Suprapubic skin (tissue), 4 donors: ENCODE data around the gene DEFB113. TPM values are rescaled to one million over a fixed set of nuclear protein-coding genes. Genes with fewer than 3 reads are reported as not detected.

Experiments
- DNase-seq, 2 donors: peaks; one replicate each; pipeline ENCODE4 v3.0.0-alpha.2; 2019; ENCODE audit warnings: low spot score in 2 of 2
- H3K27ac ChIP-seq: fragments of 200-600 bp; sonication (generic); one replicate; pipeline ENCODE4 v1.5.1; 2019
- H3K27me3 ChIP-seq: fragments of 200-600 bp; sonication (generic); one replicate; pipeline ENCODE4 v1.5.1; 2019
- H3K36me3 ChIP-seq: fragments of 200-600 bp; sonication (generic); one replicate; pipeline ENCODE4 v1.5.1; 2019
- H3K4me1 ChIP-seq: fragments of 200-600 bp; sonication (generic); one replicate; pipeline ENCODE4 v1.5.1; 2019
- H3K4me3 ChIP-seq: fragments of 200-600 bp; sonication (generic); one replicate; pipeline ENCODE4 v1.5.1; 2019; ENCODE audit warnings: mild to moderate bottlenecking
- H3K9me3 ChIP-seq: fragments of 200-600 bp; sonication (generic); one replicate; pipeline ENCODE4 v1.5.1; 2019
- CTCF ChIP-seq, 2 donors: fragments of 200-600 bp in 1 of 2; fragments of 450-650 bp in 1 of 2; sonication (generic) in 1 of 2; IDR thresholded peaks; one replicate each; pipeline ENCODE4 v1.5.1; 2016 to 2019; ENCODE audit warnings: antibody characterized with exemption in 2 of 2, mild to moderate bottlenecking in 1 of 2, moderate library complexity in 1 of 2
- EP300 ChIP-seq: sonication (generic); formaldehyde crosslinking; IDR thresholded peaks from one replicate; pipeline ENCODE4 v1.6.1; 2017; ENCODE audit warnings: antibody characterized with exemption
- POLR2A ChIP-seq, 2 donors: fragments of 450-650 bp; IDR thresholded peaks; one replicate each; pipeline ENCODE4 v1.6.1; 2017; ENCODE audit warnings: antibody characterized with exemption in 2 of 2, mild to moderate bottlenecking in 2 of 2, moderate library complexity in 2 of 2
- POLR2AphosphoS5 ChIP-seq, 3 donors: sonication (generic); formaldehyde crosslinking; IDR thresholded peaks; one replicate each; pipeline ENCODE4 v1.6.1; 2017; ENCODE audit warnings: antibody characterized with exemption in 3 of 3
- WGBS: methylation state at CpG from one replicate; pipeline ENCODE4 v1.1.5; 2018; 5-methylcytosine and 5-hydroxymethylcytosine counted together
- total RNA-seq, 4 donors: library from RNA; depleted of rRNA; stranded (reverse); fragments of >200 nt; gene quantifications; one replicate each; pipeline ENCODE4 v1.1.0, GENCODE V29; 2016

The DEFB113 gene
- total RNA-seq, 4 donors from 2014 or later, result not detected

- no peak for TF ChIP-seq POLR2AphosphoS5 (IDR thresholded peaks at IDR 0.05)
- no peak for TF ChIP-seq CTCF (IDR thresholded peaks at IDR 0.05)
- TF ChIP-seq POLR2A (IDR thresholded peaks at IDR 0.05), result no peak
- TF ChIP-seq EP300, result no peak
- no peak overlapping the region for H3K4me3 ChIP-seq
- H3K9me3 ChIP-seq, result no peaks in the 10 kb centered on the region
- 67% methylated on average over 2 of the region's 2 CpGs for WGBS
- no peaks in the 10 kb centered on the region for H3K4me1 ChIP-seq
- no peak for DNase-seq
- H3K27ac ChIP-seq, result no peak overlapping the region
- H3K27me3 ChIP-seq, result no peaks in the 10 kb centered on the region
- no peaks in the 10 kb centered on the region for H3K36me3 ChIP-seq
These were observed 2.6 kb downstream of the DEFB113 start for GRCh38 chr6:49966823-49967222.

- H3K27ac ChIP-seq, result no peak overlapping the region
- H3K4me3 ChIP-seq, result no peak overlapping the region
- no peaks in the 10 kb centered on the region for H3K9me3 ChIP-seq
- no peak for DNase-seq
- no peaks in the 10 kb centered on the region for H3K27me3 ChIP-seq
- 41% methylated on average over 2 of the region's 2 CpGs for WGBS
- H3K4me1 ChIP-seq, result no peaks in the 10 kb centered on the region
- no peaks in the 10 kb centered on the region for H3K36me3 ChIP-seq
- TF ChIP-seq POLR2A (IDR thresholded peaks at IDR 0.05) (no peak), EP300 (no peak), CTCF (IDR thresholded peaks at IDR 0.05) (no peak), POLR2AphosphoS5 (IDR thresholded peaks at IDR 0.05) (no peak)
These were observed 3.1 kb downstream of the DEFB113 start for GRCh38 chr6:49966334-49966733.

- Histone ChIP-seq H3K36me3 (no peaks in the 10 kb centered on the region), H3K4me3 (no peak within 1 kb of the TSS), H3K27me3 (no peaks in the 10 kb centered on the region), H3K27ac (no peak within 1 kb of the TSS), H3K9me3 (no peaks in the 10 kb centered on the region), H3K4me1 (no peaks in the 10 kb centered on the region)
- WGBS, result 81% methylated on average over 2 of the region's 2 CpGs
- TF ChIP-seq POLR2A (IDR thresholded peaks at IDR 0.05), result no peak
- TF ChIP-seq CTCF (IDR thresholded peaks at IDR 0.05), result no peak
- no peak for TF ChIP-seq EP300
- no peak for TF ChIP-seq POLR2AphosphoS5 (IDR thresholded peaks at IDR 0.05)
- no peak for DNase-seq
These were observed 5.4 kb downstream of the DEFB113 start, which contains the start of gene DEFB114 for GRCh38 chr6:49964064-49964463. DEFB114 (minus strand) TSS chr6:49964164; CDS start chr6:49964105, 59 bp downstream.

GRCh38 chr6:49958180-49958579 is 11.2 kb downstream of the DEFB113 start:
- no peaks in the 10 kb centered on the region for H3K4me1 ChIP-seq
- H3K9me3 ChIP-seq, result no peaks in the 10 kb centered on the region
- no peaks in the 10 kb centered on the region for H3K36me3 ChIP-seq
- 87% methylated on average over 1 of the region's 1 CpG for WGBS
- TF ChIP-seq POLR2AphosphoS5 (IDR thresholded peaks at IDR 0.05) (no peak), CTCF (IDR thresholded peaks at IDR 0.05) (no peak), POLR2A (IDR thresholded peaks at IDR 0.05) (no peak), EP300 (no peak)
- H3K27me3 ChIP-seq, result no peaks in the 10 kb centered on the region
- no peak overlapping the region for H3K27ac ChIP-seq
- no peak overlapping the region for H3K4me3 ChIP-seq
- no peak for DNase-seq

GRCh38 chr6:49955847-49956246 is 13.6 kb downstream of the DEFB113 start:
- no peak overlapping the region for H3K27ac ChIP-seq
- no peaks in the 10 kb centered on the region for H3K27me3 ChIP-seq
- DNase-seq, result no peak
- no peaks in the 10 kb centered on the region for H3K4me1 ChIP-seq
- H3K36me3 ChIP-seq, result no peaks in the 10 kb centered on the region
- no peaks in the 10 kb centered on the region for H3K9me3 ChIP-seq
- TF ChIP-seq POLR2AphosphoS5 (IDR thresholded peaks at IDR 0.05) (no peak), EP300 (no peak), CTCF (IDR thresholded peaks at IDR 0.05) (no peak), POLR2A (IDR thresholded peaks at IDR 0.05) (no peak)
- H3K4me3 ChIP-seq, result no peak overlapping the region
